ENCODE measurements around the gene F2R.

The F2R gene

DNA sequence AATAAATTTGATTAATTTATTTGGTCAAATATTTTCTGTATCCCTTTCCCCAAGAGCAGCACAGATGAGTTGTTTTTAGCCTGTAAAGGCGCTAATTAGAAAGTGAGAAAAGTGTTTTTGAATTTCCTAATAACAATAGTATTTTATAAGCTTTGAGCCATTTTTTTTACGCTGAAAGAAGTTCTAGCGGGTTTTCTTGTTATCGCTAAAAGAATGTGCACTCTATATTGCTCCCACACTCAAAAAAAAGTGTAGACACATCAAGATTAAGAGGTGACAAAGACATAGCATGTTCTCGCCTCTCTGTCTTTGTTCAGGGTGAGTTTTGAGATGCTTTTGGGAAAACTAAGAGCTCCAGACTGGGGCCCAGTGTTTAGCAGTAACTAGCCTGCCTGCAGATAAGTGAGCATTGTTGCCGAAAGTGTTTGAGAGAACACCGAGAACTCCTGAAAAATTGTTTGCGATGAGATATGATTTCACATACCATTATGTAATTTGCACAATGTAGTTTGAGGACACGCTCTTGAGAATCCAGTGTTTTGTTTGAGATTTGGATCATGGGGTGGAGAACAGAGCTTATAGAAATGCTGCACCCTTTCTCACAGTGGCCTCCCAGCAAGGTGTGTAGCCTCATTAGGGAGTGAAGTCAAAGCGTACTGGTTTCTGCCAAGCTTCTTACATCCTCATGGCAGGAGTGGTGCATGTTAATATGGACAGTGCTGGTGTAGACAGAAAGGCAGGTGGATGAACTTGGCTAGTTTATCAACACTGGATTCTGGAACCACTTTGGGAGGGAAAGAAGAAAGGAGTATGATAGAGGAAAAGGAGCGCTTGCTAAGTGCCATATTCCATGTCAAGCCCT lies 1.5 kb downstream of the F2R start:
- Histone ChIP-seq H3K4me1 (ENCODE audit: control insufficient read depth in 1 of 2, insufficient read depth in 2 of 2, low read length in 2 of 2) (peaks cover 7 to 27% of the 10 kb centered on the region in 2 donors), H3K9me3 (ENCODE audit: control insufficient read depth in 1 of 2, low read length in 2 of 2) (no peaks in the 10 kb centered on the region), H3K27ac (ENCODE audit: low read depth, low read length) (no peak overlapping the region), H3K9ac (ENCODE audit: low read depth in 1 of 2, low read length in 2 of 2) (peak overlapping the region; percentile 48 to 91), H3K4me3 (ENCODE audit: low read depth in 1 of 2, low read length in 2 of 2) (peak overlapping the region; percentile 76 to 88), H3K27me3 (ENCODE audit: control insufficient read depth in 1 of 2, insufficient read depth in 2 of 2, low read length in 2 of 2) (peaks cover 6 to 11% of the 10 kb centered on the region in 2 donors), H3K36me3 (ENCODE audit: control insufficient read depth in 1 of 2, insufficient read depth in 2 of 2, low read length in 2 of 2) (no peaks in the 10 kb centered on the region)

DNA sequence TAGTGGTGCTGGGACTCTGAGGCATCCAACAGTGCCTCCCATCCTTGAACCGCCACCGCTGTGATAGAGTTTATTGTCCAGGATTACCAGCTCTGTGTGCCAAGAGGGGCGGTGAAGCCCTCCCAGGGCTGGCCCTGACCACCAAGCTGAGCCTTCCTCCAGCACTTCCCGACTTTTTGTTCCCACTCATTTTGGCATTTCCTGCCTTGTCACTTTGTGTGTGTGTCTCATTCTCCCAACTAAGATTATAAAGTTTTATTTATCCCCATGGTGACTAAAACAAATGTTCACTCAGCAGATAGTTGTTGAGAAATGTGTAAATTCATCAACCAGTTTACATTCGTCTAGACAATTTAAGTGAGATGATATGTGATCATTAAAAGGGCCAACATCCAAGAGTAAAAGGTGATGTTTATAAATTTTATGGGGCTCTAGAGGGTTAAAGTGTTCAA lies 2.5 kb downstream of the F2R start:
- H3K4me1 ChIP-seq (ENCODE audit: control insufficient read depth in 1 of 2, insufficient read depth in 2 of 2, low read length in 2 of 2) = peaks cover 7 to 27% of the 10 kb centered on the region in 2 donors
- no peak overlapping the region for H3K9ac ChIP-seq (ENCODE audit: low read depth in 1 of 2, low read length in 2 of 2)
- peak overlapping the region; percentile 76 to 88 for H3K4me3 ChIP-seq (ENCODE audit: low read depth in 1 of 2, low read length in 2 of 2)
- no peaks in the 10 kb centered on the region for H3K9me3 ChIP-seq (ENCODE audit: control insufficient read depth in 1 of 2, low read length in 2 of 2)
- no peaks in the 10 kb centered on the region for H3K36me3 ChIP-seq (ENCODE audit: control insufficient read depth in 1 of 2, insufficient read depth in 2 of 2, low read length in 2 of 2)
- H3K27me3 ChIP-seq (ENCODE audit: control insufficient read depth in 1 of 2, insufficient read depth in 2 of 2, low read length in 2 of 2) = peaks cover 6 to 11% of the 10 kb centered on the region in 2 donors
- H3K27ac ChIP-seq (ENCODE audit: low read depth, low read length) = peak overlapping the region; percentile 13

DNA sequence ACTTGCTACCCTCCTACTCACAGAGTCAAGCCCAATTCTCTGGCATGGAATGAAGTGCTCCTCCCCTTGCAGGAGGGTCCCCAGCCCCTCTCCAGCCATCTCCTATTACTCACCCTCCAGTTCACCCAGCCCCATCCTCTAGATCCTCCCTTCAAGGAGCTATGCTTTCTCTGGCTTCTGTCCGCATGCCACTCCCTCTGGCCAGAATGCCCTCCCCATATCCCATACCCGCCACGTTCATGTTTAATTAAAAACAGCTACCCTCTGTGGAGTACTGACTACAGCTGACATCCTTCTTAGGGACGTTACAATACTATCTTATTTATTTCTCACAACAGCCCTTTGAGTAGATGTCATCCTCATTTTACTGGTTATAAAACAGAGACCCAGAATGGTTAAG lies 3.0 kb downstream of the F2R start:
- Histone ChIP-seq H3K9ac (ENCODE audit: low read depth in 1 of 2, low read length in 2 of 2) (no peak overlapping the region), H3K27ac (ENCODE audit: low read depth, low read length) (no peak overlapping the region), H3K27me3 (ENCODE audit: control insufficient read depth in 1 of 2, insufficient read depth in 2 of 2, low read length in 2 of 2) (peaks cover 6 to 11% of the 10 kb centered on the region in 2 donors), H3K4me3 (ENCODE audit: low read depth in 1 of 2, low read length in 2 of 2) (peak overlapping the region; percentile 76 to 88), H3K9me3 (ENCODE audit: control insufficient read depth in 1 of 2, low read length in 2 of 2) (no peaks in the 10 kb centered on the region), H3K4me1 (ENCODE audit: control insufficient read depth in 1 of 2, insufficient read depth in 2 of 2, low read length in 2 of 2) (peaks cover 7 to 27% of the 10 kb centered on the region in 2 donors), H3K36me3 (ENCODE audit: control insufficient read depth in 1 of 2, insufficient read depth in 2 of 2, low read length in 2 of 2) (no peaks in the 10 kb centered on the region)

DNA sequence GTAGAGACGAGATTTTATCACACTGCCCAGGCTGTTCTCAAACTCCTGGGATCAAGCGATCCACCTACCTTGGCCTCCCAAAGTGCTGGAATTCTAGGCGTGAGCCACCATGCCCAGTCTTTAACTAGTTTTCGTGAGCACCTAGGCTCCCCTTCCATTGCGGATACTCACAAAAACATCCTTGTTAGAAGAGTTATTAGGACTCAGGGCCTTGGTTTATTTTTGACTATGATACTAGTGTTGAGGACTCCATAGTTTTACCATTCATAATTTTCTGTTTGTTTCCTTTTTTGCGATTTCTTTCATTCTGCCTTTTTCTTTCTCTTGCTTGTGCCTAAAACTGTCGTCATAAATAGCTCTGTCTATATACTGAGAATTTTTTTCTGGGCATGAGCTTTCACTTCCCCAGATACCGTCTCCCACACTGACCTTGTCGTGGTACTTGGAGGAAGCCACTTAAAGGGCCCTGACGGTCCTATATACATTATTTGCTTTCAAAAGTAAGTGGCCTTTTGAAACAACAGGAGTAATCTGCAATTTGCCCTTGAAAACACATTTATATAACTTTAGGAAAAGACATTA lies 5.2 kb downstream of the F2R start:
- H3K27me3 ChIP-seq (ENCODE audit: control insufficient read depth in 1 of 2, insufficient read depth in 2 of 2, low read length in 2 of 2) = no peaks in the 10 kb centered on the region
- no peaks in the 10 kb centered on the region for H3K36me3 ChIP-seq (ENCODE audit: control insufficient read depth in 1 of 2, insufficient read depth in 2 of 2, low read length in 2 of 2)
- no peak overlapping the region for H3K9ac ChIP-seq (ENCODE audit: low read depth in 1 of 2, low read length in 2 of 2)
- peaks cover 7 to 21% of the 10 kb centered on the region in 2 donors for H3K4me1 ChIP-seq (ENCODE audit: control insufficient read depth in 1 of 2, insufficient read depth in 2 of 2, low read length in 2 of 2)
- no peak overlapping the region for H3K4me3 ChIP-seq (ENCODE audit: low read depth in 1 of 2, low read length in 2 of 2)
- no peaks in the 10 kb centered on the region for H3K9me3 ChIP-seq (ENCODE audit: control insufficient read depth in 1 of 2, low read length in 2 of 2)
- no peak overlapping the region for H3K27ac ChIP-seq (ENCODE audit: low read depth, low read length)

DNA sequence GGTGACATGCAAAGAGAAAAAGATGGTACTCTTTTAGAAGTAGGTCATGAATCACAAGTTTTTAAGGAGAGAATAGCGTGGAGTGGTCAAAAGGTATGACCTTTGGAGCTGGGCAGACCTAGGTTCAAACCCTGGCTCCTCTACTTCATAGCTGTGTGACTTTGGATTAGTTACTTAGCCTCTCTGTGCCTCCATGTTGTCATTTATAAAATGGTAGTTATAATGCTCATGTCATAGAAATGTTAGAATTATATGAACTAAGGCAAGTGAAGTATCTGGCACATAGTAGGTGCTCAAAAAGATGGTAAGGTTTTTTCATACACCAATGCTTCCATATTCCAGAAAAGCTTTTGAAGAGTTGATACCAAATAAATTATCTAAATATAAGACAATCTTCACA lies 7.3 kb downstream of the F2R start:
- H3K9ac ChIP-seq (ENCODE audit: low read depth in 1 of 2, low read length in 2 of 2) = no peak overlapping the region
- H3K27me3 ChIP-seq (ENCODE audit: control insufficient read depth in 1 of 2, insufficient read depth in 2 of 2, low read length in 2 of 2) = no peaks in the 10 kb centered on the region
- H3K36me3 ChIP-seq (ENCODE audit: control insufficient read depth in 1 of 2, insufficient read depth in 2 of 2, low read length in 2 of 2) = no peaks in the 10 kb centered on the region
- peaks cover 4 to 7% of the 10 kb centered on the region in 2 donors for H3K4me1 ChIP-seq (ENCODE audit: control insufficient read depth in 1 of 2, insufficient read depth in 2 of 2, low read length in 2 of 2)
- H3K27ac ChIP-seq (ENCODE audit: low read depth, low read length) = no peak overlapping the region
- no peak overlapping the region for H3K4me3 ChIP-seq (ENCODE audit: low read depth in 1 of 2, low read length in 2 of 2)
- H3K9me3 ChIP-seq (ENCODE audit: control insufficient read depth in 1 of 2, low read length in 2 of 2) = no peaks in the 10 kb centered on the region

DNA sequence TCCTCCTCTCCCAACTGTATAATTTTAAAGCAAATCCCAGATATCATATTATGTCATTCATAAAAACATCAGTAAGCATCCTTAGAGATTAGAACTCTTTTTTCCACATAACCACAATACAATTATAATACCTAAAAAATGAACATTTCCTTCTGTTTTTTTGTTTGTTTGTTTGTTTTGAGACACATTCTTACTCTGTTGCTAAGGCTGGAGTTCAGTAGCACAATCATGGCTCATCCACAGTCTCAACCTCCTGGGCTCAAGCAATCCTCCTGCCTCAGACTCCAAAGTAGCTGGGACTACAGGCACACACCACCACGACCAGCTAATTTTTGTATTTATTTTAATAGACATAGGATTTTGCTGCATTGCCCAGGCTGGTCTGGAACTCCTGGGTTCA lies 8.0 kb downstream of the F2R start:
- H3K36me3 ChIP-seq (ENCODE audit: control insufficient read depth in 1 of 2, insufficient read depth in 2 of 2, low read length in 2 of 2) = no peaks in the 10 kb centered on the region
- no peaks in the 10 kb centered on the region for H3K27me3 ChIP-seq (ENCODE audit: control insufficient read depth in 1 of 2, insufficient read depth in 2 of 2, low read length in 2 of 2)
- no peak overlapping the region for H3K4me3 ChIP-seq (ENCODE audit: low read depth in 1 of 2, low read length in 2 of 2)
- H3K9ac ChIP-seq (ENCODE audit: low read depth in 1 of 2, low read length in 2 of 2) = no peak overlapping the region
- no peak overlapping the region for H3K27ac ChIP-seq (ENCODE audit: low read depth, low read length)
- H3K9me3 ChIP-seq (ENCODE audit: control insufficient read depth in 1 of 2, low read length in 2 of 2) = no peaks in the 10 kb centered on the region
- peaks cover 3 to 7% of the 10 kb centered on the region in 2 donors for H3K4me1 ChIP-seq (ENCODE audit: control insufficient read depth in 1 of 2, insufficient read depth in 2 of 2, low read length in 2 of 2)

DNA sequence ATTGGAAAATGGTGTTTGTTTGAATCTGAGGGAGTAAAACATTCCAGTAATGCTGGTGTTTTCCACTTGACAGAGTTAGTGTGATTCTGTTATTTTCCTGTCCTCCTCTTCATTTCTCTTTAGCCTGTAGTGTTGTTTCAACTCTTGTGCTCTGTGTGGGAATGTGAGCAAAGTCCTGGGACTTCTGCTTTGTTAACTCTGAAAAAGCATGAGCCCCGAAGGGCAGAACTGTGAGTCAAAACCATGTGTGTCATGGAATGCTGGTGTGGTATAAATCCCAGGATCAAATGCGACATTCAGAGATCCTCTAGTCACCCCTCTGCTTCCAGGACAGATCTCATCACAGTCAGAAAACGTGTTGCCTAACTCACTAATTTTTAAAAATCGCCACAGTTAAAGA lies 8.9 kb downstream of the F2R start:
- Histone ChIP-seq H3K36me3 (ENCODE audit: control insufficient read depth in 1 of 2, insufficient read depth in 2 of 2, low read length in 2 of 2) (no peaks in the 10 kb centered on the region), H3K27me3 (ENCODE audit: control insufficient read depth in 1 of 2, insufficient read depth in 2 of 2, low read length in 2 of 2) (no peaks in the 10 kb centered on the region), H3K27ac (ENCODE audit: low read depth, low read length) (no peak overlapping the region), H3K4me1 (ENCODE audit: control insufficient read depth in 1 of 2, insufficient read depth in 2 of 2, low read length in 2 of 2) (peaks cover 3 to 7% of the 10 kb centered on the region in 2 donors), H3K4me3 (ENCODE audit: low read depth in 1 of 2, low read length in 2 of 2) (no peak overlapping the region), H3K9ac (ENCODE audit: low read depth in 1 of 2, low read length in 2 of 2) (no peak overlapping the region), H3K9me3 (ENCODE audit: control insufficient read depth in 1 of 2, low read length in 2 of 2) (peaks cover 5 to 7% of the 10 kb centered on the region in 2 donors)

DNA sequence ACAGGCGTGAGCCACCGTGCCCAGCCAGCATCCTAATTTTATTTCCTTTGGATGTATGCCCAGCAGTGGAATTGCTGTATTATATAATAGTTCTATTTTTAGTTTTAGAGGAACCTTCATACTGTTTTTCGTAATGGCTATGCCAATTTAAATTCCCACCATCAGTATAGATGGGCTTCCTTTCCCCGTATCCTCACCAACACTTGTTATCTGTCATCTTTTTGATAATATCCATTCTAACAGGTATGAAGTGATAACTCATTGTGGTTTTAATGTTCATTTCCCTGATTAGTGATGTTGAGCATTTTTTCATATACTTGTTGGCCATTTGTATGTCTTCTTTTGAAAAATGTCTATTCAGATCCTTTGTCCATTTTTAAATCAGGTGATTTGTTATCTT lies 13.0 kb downstream of the F2R start:
- Histone ChIP-seq H3K4me1 (ENCODE audit: control insufficient read depth in 1 of 2, insufficient read depth in 2 of 2, low read length in 2 of 2) (peaks cover 0 to 3% of the 10 kb centered on the region in 2 donors), H3K36me3 (ENCODE audit: control insufficient read depth in 1 of 2, insufficient read depth in 2 of 2, low read length in 2 of 2) (peaks cover 0 to 8% of the 10 kb centered on the region in 2 donors), H3K27me3 (ENCODE audit: control insufficient read depth in 1 of 2, insufficient read depth in 2 of 2, low read length in 2 of 2) (no peaks in the 10 kb centered on the region), H3K9ac (ENCODE audit: low read depth in 1 of 2, low read length in 2 of 2) (no peak overlapping the region), H3K9me3 (ENCODE audit: control insufficient read depth in 1 of 2, low read length in 2 of 2) (peaks cover 6 to 15% of the 10 kb centered on the region in 2 donors), H3K4me3 (ENCODE audit: low read depth in 1 of 2, low read length in 2 of 2) (no peak overlapping the region), H3K27ac (ENCODE audit: low read depth, low read length) (no peak overlapping the region)

DNA sequence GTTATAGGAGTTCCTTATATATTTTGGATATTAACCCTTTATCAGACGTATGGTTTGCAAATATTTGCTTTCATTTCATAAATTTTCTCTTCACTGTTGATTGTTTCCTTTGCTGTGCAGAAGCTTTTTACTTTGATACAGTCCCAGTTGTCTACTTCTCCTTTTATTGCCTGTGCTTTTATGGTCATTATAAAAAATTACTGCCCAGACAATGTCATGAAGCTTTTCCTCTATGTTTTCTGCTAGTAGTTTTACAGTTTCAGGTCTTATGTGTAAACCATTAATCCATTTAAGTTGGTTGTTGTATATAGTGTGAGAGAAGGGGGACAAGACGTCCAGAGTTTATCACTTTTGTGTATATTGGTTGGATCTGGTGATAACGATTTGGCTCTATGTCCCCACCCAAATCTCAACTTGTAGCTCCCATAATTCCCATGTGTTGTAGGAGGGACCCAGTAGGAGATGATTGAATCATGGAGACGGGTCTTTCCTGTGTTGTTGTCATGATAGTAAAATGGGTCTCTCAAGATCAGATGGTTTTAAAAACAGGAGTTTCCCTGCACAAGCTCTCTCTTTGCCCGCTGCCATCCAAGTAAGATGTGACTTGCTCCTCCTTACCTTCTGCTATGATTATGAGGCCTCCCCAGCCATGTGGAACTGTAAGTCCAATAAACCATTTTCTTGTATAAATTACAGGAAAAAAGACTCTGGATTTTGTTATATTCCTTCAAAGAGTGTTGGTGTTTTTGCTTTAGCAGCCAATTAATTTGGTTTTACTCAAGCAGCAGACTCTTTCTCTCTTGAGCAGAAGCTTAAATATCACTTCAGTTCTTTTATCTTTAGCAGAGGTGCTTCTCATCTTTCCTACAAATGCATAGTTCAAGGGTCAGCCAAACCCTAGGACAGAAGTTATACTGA lies 13.7 kb downstream of the F2R start:
- Histone ChIP-seq H3K36me3 (ENCODE audit: control insufficient read depth in 1 of 2, insufficient read depth in 2 of 2, low read length in 2 of 2) (peaks cover 0 to 8% of the 10 kb centered on the region in 2 donors), H3K4me1 (ENCODE audit: control insufficient read depth in 1 of 2, insufficient read depth in 2 of 2, low read length in 2 of 2) (peaks cover 0 to 3% of the 10 kb centered on the region in 2 donors), H3K27me3 (ENCODE audit: control insufficient read depth in 1 of 2, insufficient read depth in 2 of 2, low read length in 2 of 2) (no peaks in the 10 kb centered on the region), H3K27ac (ENCODE audit: low read depth, low read length) (no peak overlapping the region), H3K9ac (ENCODE audit: low read depth in 1 of 2, low read length in 2 of 2) (no peak overlapping the region), H3K9me3 (ENCODE audit: control insufficient read depth in 1 of 2, low read length in 2 of 2) (peaks cover 6 to 15% of the 10 kb centered on the region in 2 donors), H3K4me3 (ENCODE audit: low read depth in 1 of 2, low read length in 2 of 2) (no peak overlapping the region)

Data from duodenal mucosa (tissue), 2 donors.